Activated gamma-delta T cell (primary cell): ENCODE results near the gene TRIP4.

Experiments
- DNase-seq: peaks from one replicate; lab custom pipeline; 2025; lab: John Stamatoyannopoulos, UW

Gene TRIP4

GRCh38 chr15:64447536-64448315 lies 60.1 kb downstream of the TRIP4 start:
- DNase-seq: no peak

- DNase-seq: no peak
These were observed 65.5 kb downstream of the TRIP4 start for GRCh38 chr15:64452988-64453688.

GRCh38 chr15:64453689-64454037 lies 66.0 kb downstream of the TRIP4 start:
- DNase-seq: no peak

GRCh38 chr15:64454282-64454681 lies 66.6 kb downstream of the TRIP4 start:
- no peak for DNase-seq

- no peak for DNase-seq
These were observed 68.3 kb downstream of the TRIP4 start for GRCh38 chr15:64455961-64456371.

- no peak for DNase-seq
These were observed 69.0 kb downstream of the TRIP4 start for GRCh38 chr15:64456634-64457108.

GRCh38 chr15:64459066-64459781 lies 71.6 kb downstream of the TRIP4 start:
- no peak for DNase-seq

GRCh38 chr15:64460206-64460723 lies 72.6 kb downstream of the TRIP4 start, which contains the start of gene ZNF609:
Gene ZNF609, plus strand, starts transcription at chr15:64460578. Its CDS starts 38,842 bp downstream, at chr15:64499420.
- DNase-seq: peak; percentile 75

- no peak for DNase-seq
These were observed 73.4 kb downstream of the TRIP4 start for GRCh38 chr15:64460724-64461720.

GRCh38 chr15:64461721-64462162 lies 74.1 kb downstream of the TRIP4 start:
- DNase-seq: no peak

- DNase-seq: no peak
These were observed 74.9 kb downstream of the TRIP4 start for GRCh38 chr15:64462492-64462891.

GRCh38 chr15:64464276-64465005 lies 76.8 kb downstream of the TRIP4 start:
- no peak for DNase-seq

GRCh38 chr15:64466408-64467141 lies 78.9 kb downstream of the TRIP4 start:
- no peak for DNase-seq

GRCh38 chr15:64472161-64472560 lies 84.5 kb downstream of the TRIP4 start:
- no peak for DNase-seq

- no peak for DNase-seq
These were observed 87.2 kb downstream of the TRIP4 start for GRCh38 chr15:64474846-64475245.

GRCh38 chr15:64476550-64476949 lies 88.9 kb downstream of the TRIP4 start:
- no peak for DNase-seq

- no peak for DNase-seq
These were observed 91.2 kb downstream of the TRIP4 start for GRCh38 chr15:64478863-64479262.

- DNase-seq: no peak
These were observed 93.3 kb downstream of the TRIP4 start for GRCh38 chr15:64480891-64481290.

GRCh38 chr15:64483749-64484148 lies 96.1 kb downstream of the TRIP4 start:
- DNase-seq: no peak

GRCh38 chr15:64485796-64486195 lies 98.2 kb downstream of the TRIP4 start:
- DNase-seq: no peak
